ENCODE results near the gene DAD1.

The DAD1 gene

DNA sequence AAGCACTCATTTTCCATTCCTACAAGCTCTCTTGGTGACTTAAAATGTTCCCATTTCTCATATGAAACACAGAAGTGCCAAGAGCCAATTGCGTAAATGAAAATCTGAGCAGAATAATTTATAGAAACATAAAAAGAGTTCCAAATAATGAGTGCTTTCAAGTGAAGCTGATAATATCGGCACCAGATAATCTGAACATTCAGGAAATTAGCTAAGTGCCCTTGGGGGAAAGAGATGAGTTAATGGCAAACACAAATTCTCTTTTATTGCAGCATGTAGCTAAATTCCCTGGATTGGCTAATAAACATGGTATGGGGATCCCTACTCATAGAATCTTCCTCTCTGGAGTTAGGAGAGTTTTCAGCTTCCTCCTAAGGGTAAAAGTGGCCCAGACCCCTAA lies 46.7 kb downstream of the DAD1 start:
- Histone ChIP-seq H3K27me3 (ENCODE audit: low read length) (no peaks in the 10 kb centered on the region), H3K9me3 (ENCODE audit: insufficient read depth, low read length) (no peaks in the 10 kb centered on the region), H3K9ac (ENCODE audit: low read length) (no peak overlapping the region), H3K79me2 (ENCODE audit: insufficient read depth, low read length) (no peaks in the 10 kb centered on the region), H3K4me3 (ENCODE audit: insufficient read depth, low read length, poor library complexity, severe bottlenecking) (no peak overlapping the region), H3K27ac (ENCODE audit: low read depth, low read length) (no peak overlapping the region), H2AFZ (ENCODE audit: low read depth, low read length, severe bottlenecking) (no peak overlapping the region), H3K9me2 (replicated peaks; ENCODE audit: insufficient read depth, low read length) (no peaks in the 10 kb centered on the region), H3F3A (ENCODE audit: insufficient read depth) (no peaks in the 10 kb centered on the region), H4K20me1 (ENCODE audit: low read depth, low read length) (no peaks in the 10 kb centered on the region), H3K36me3 (ENCODE audit: low read length) (no peaks in the 10 kb centered on the region), H3K4me2 (ENCODE audit: low read depth, low read length, poor library complexity, severe bottlenecking) (no peak overlapping the region)
- TF ChIP-seq, protein P1, sequence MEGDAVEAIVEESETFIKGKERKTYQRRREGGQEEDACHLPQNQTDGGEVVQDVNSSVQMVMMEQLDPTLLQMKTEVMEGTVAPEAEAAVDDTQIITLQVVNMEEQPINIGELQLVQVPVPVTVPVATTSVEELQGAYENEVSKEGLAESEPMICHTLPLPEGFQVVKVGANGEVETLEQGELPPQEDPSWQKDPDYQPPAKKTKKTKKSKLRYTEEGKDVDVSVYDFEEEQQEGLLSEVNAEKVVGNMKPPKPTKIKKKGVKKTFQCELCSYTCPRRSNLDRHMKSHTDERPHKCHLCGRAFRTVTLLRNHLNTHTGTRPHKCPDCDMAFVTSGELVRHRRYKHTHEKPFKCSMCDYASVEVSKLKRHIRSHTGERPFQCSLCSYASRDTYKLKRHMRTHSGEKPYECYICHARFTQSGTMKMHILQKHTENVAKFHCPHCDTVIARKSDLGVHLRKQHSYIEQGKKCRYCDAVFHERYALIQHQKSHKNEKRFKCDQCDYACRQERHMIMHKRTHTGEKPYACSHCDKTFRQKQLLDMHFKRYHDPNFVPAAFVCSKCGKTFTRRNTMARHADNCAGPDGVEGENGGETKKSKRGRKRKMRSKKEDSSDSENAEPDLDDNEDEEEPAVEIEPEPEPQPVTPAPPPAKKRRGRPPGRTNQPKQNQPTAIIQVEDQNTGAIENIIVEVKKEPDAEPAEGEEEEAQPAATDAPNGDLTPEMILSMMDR (IDR thresholded peaks at IDR 0.05; ENCODE audit: insufficient read depth, low read length, poor library complexity, severe bottlenecking): no peak
- no peak for TF ChIP-seq EZH2phosphoT487 (conservative IDR thresholded peaks at IDR 0.05; ENCODE audit: low read length)

DNA sequence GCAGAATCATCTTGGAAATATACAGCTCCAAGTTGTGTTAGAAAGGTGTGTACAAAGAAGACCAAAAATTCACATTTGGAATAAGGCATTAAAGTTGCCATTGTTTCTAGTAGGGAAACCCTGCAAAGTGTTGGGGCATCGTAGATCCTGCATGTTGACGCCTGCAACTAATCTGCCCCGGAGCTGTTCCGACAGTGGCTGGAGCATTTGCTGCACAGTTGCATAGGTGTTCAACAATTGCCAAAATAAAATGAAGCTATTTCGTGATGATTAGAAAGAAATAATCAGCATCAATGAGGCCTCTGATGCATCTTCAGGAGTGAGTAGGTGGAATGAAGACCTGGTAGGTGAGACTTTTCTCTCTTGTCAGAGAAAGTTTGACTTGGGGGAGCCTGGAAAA lies 47.3 kb downstream of the DAD1 start:
- Histone ChIP-seq H3K4me3 (ENCODE audit: insufficient read depth, low read length, poor library complexity, severe bottlenecking) (no peak overlapping the region), H3K9me3 (ENCODE audit: insufficient read depth, low read length) (no peaks in the 10 kb centered on the region), H2AFZ (ENCODE audit: low read depth, low read length, severe bottlenecking) (no peak overlapping the region), H3F3A (ENCODE audit: insufficient read depth) (no peaks in the 10 kb centered on the region), H3K36me3 (ENCODE audit: low read length) (no peaks in the 10 kb centered on the region), H3K4me2 (ENCODE audit: low read depth, low read length, poor library complexity, severe bottlenecking) (no peak overlapping the region), H3K9me2 (replicated peaks; ENCODE audit: insufficient read depth, low read length) (no peaks in the 10 kb centered on the region), H3K79me2 (ENCODE audit: insufficient read depth, low read length) (no peaks in the 10 kb centered on the region), H4K20me1 (ENCODE audit: low read depth, low read length) (no peaks in the 10 kb centered on the region), H3K27me3 (ENCODE audit: low read length) (no peaks in the 10 kb centered on the region), H3K9ac (ENCODE audit: low read length) (no peak overlapping the region), H3K27ac (ENCODE audit: low read depth, low read length) (no peak overlapping the region)
- no peak for TF ChIP-seq EZH2phosphoT487 (conservative IDR thresholded peaks at IDR 0.05; ENCODE audit: low read length)
- TF ChIP-seq, protein P1 (IDR thresholded peaks at IDR 0.05; ENCODE audit: insufficient read depth, low read length, poor library complexity, severe bottlenecking): no peak

DNA sequence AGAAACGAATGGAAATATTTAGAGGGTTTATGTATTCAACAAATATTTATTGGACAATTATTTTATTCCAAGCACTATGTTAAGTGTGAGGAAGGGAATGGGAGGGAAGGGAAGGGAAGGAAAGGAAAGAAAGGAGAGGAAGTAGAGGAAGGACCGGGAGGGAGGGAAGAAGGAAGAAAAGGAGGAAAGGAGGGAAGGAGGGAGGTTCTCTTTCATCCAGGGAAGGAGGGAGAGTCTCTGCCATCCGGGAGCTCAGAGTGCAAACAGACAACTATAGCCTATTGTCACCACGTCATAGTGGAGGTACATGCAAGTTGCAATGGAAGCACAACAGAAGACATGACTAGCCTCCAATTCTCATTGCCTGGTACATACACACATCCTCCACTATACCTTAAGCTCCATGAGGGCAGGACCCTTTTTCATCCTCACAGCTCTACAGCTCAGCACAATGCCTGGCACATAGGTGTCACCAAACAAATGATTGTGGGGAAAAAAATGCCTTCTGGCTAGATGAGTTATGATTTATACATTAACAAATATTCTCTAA lies 48.1 kb downstream of the DAD1 start:
- no peaks in the 10 kb centered on the region for H4K20me1 ChIP-seq (ENCODE audit: low read depth, low read length)
- H2AFZ ChIP-seq (ENCODE audit: low read depth, low read length, severe bottlenecking): no peak overlapping the region
- H3K36me3 ChIP-seq (ENCODE audit: low read length): no peaks in the 10 kb centered on the region
- no peaks in the 10 kb centered on the region for H3K9me2 ChIP-seq (replicated peaks; ENCODE audit: insufficient read depth, low read length)
- no peak overlapping the region for H3K9ac ChIP-seq (ENCODE audit: low read length)
- TF ChIP-seq, protein P1 (IDR thresholded peaks at IDR 0.05; ENCODE audit: insufficient read depth, low read length, poor library complexity, severe bottlenecking): no peak
- no peak for TF ChIP-seq EZH2phosphoT487 (conservative IDR thresholded peaks at IDR 0.05; ENCODE audit: low read length)
- no peak overlapping the region for H3K27ac ChIP-seq (ENCODE audit: low read depth, low read length)
- no peak overlapping the region for H3K4me2 ChIP-seq (ENCODE audit: low read depth, low read length, poor library complexity, severe bottlenecking)
- no peaks in the 10 kb centered on the region for H3K9me3 ChIP-seq (ENCODE audit: insufficient read depth, low read length)
- H3F3A ChIP-seq (ENCODE audit: insufficient read depth): no peaks in the 10 kb centered on the region; the same call in 1 of the 2 replicates
- H3K27me3 ChIP-seq (ENCODE audit: low read length): no peaks in the 10 kb centered on the region
- no peaks in the 10 kb centered on the region for H3K79me2 ChIP-seq (ENCODE audit: insufficient read depth, low read length)
- no peak overlapping the region for H3K4me3 ChIP-seq (ENCODE audit: insufficient read depth, low read length, poor library complexity, severe bottlenecking)
